ENCODE results near the gene GSK3A.
A peak's percentile ranks its signal among the peaks of the same experiment; 100 is the strongest.

Gene GSK3A

GRCh38 chr19:42282819-42283187 is 40.4 kb upstream of the GSK3A start:
- peaks cover 45% of the 10 kb centered on the region for H3K4me1 ChIP-seq
- H3K4me3 ChIP-seq (ENCODE audit: low read depth, low read length) = peak overlapping the region; percentile 51; the same call in 1 of the 2 replicates
- TF ChIP-seq CTCF (IDR thresholded peaks at IDR 0.05; ENCODE audit: low read depth, low read length) = no peak
- DNase-seq = no peak
- H3K9me3 ChIP-seq = no peaks in the 10 kb centered on the region
- H3K36me3 ChIP-seq = peaks cover 12% of the 10 kb centered on the region
- H3K27me3 ChIP-seq = no peaks in the 10 kb centered on the region

GRCh38 chr19:42281827-42282762 is 39.7 kb upstream of the GSK3A start:
- peaks cover 46% of the 10 kb centered on the region for H3K4me1 ChIP-seq
- DNase-seq = peak; percentile 66
- TF ChIP-seq CTCF (IDR thresholded peaks at IDR 0.05; ENCODE audit: low read depth, low read length) = no peak

GRCh38 chr19:42281146-42281826 is 38.9 kb upstream of the GSK3A start:
- peaks cover 42% of the 10 kb centered on the region for H3K4me1 ChIP-seq
- H3K27me3 ChIP-seq = no peaks in the 10 kb centered on the region
- H3K36me3 ChIP-seq = peaks cover 6% of the 10 kb centered on the region; the same call in 1 of the 2 replicates
- TF ChIP-seq CTCF (IDR thresholded peaks at IDR 0.05; ENCODE audit: low read depth, low read length) = no peak
- peak overlapping the region; percentile 79 for H3K4me3 ChIP-seq (ENCODE audit: low read depth, low read length)
- DNase-seq = peak; percentile 70
- no peaks in the 10 kb centered on the region for H3K9me3 ChIP-seq

More at GRCh38 chr19:42281827-42282762, 39.7 kb upstream of the GSK3A start:
- H3K36me3 ChIP-seq = peaks cover 5% of the 10 kb centered on the region
- no peaks in the 10 kb centered on the region for H3K9me3 ChIP-seq
- peak overlapping the region; percentile 79 for H3K4me3 ChIP-seq (ENCODE audit: low read depth, low read length)
- H3K27me3 ChIP-seq = no peaks in the 10 kb centered on the region

GRCh38 chr19:42280815-42281145 is 38.4 kb upstream of the GSK3A start:
- peaks cover 42% of the 10 kb centered on the region for H3K4me1 ChIP-seq
- H3K36me3 ChIP-seq = peaks cover 7% of the 10 kb centered on the region; the same call in 1 of the 2 replicates
- no peak for TF ChIP-seq CTCF (IDR thresholded peaks at IDR 0.05; ENCODE audit: low read depth, low read length)
- no peaks in the 10 kb centered on the region for H3K27me3 ChIP-seq
- DNase-seq = no peak
- H3K9me3 ChIP-seq = no peaks in the 10 kb centered on the region
- peak overlapping the region; percentile 79 for H3K4me3 ChIP-seq (ENCODE audit: low read depth, low read length)

- no peaks in the 10 kb centered on the region for H3K27me3 ChIP-seq
- peak overlapping the region; percentile 79 for H3K4me3 ChIP-seq (ENCODE audit: low read depth, low read length)
- peaks cover 7% of the 10 kb centered on the region; the same call in 1 of the 2 replicates for H3K36me3 ChIP-seq
- H3K9me3 ChIP-seq = no peaks in the 10 kb centered on the region
- peaks cover 42% of the 10 kb centered on the region for H3K4me1 ChIP-seq
- DNase-seq = peak; percentile 95
- TF ChIP-seq CTCF (IDR thresholded peaks at IDR 0.05; ENCODE audit: low read depth, low read length) = peak; percentile 86
These were observed 37.8 kb upstream of the GSK3A start for GRCh38 chr19:42279902-42280814.
